Keratinocyte (primary cell): Measurements from ENCODE around the gene SARS2. TPM values are rescaled to one million over a fixed set of nuclear protein-coding genes. Genes with fewer than 3 reads are reported as not detected.

ENCODE experiments used
- DNase-seq: peaks from one replicate; pipeline ENCODE4 v3.0.0-alpha.2; 2011; ENCODE audit warnings: low read depth, missing footprints, low spot score
- FAIRE-seq: peaks from 2 replicates; lab custom pipeline; 2011; peaks lifted over from hg19 to GRCh38; lab: Jason Lieb, UNC
- H2AFZ ChIP-seq: 2 replicates; pipeline ENCODE4 v1.6.0; 2012; ENCODE audit warnings: low read length, control low read depth, inconsistent platforms; ENCODE audit not compliant: control insufficient read depth
- H3K27ac ChIP-seq: 2 replicates; pipeline ENCODE4 v1.5.1; 2011; ENCODE audit warnings: low read length; ENCODE audit not compliant: control insufficient read depth, insufficient read depth
- H3K27me3 ChIP-seq: 3 replicates; pipeline ENCODE4 v1.6.0; 2011; ENCODE audit warnings: low read length; ENCODE audit not compliant: control insufficient read depth, insufficient read depth; ENCODE audit errors: extremely low read depth
- H3K36me3 ChIP-seq, 2 experiments: 2 replicates in 1 of 2; 3 replicates in 1 of 2; pipeline ENCODE4 v1.5.1; 2011; ENCODE audit warnings: low read length in 2 of 2, mild to moderate bottlenecking in 1 of 2; ENCODE audit not compliant: control insufficient read depth in 2 of 2, insufficient read depth in 2 of 2; ENCODE audit errors: extremely low read depth in 1 of 2
- H3K4me1 ChIP-seq: 3 replicates; pipeline ENCODE4 v1.5.1; 2011; ENCODE audit warnings: low read length; ENCODE audit not compliant: control insufficient read depth, insufficient read depth; ENCODE audit errors: extremely low read depth
- H3K4me2 ChIP-seq: 3 replicates; pipeline ENCODE4 v1.6.0; 2011; ENCODE audit warnings: low read depth, low read length; ENCODE audit not compliant: control insufficient read depth, insufficient read depth; ENCODE audit errors: extremely low read depth
- H3K4me3 ChIP-seq, 3 experiments: fragments of 200-600 bp in 1 of 3; sonication (generic) in 1 of 3; 2 replicates in 2 of 3; 3 replicates in 1 of 3; pipeline ENCODE4 v1.5.1; 2011 to 2016; ENCODE audit warnings: low read length in 3 of 3, mild to moderate bottlenecking in 3 of 3, control low read depth in 2 of 3, inconsistent platforms in 1 of 3, low read depth in 1 of 3, mixed read lengths in 1 of 3, mixed run types in 1 of 3, moderate library complexity in 1 of 3; ENCODE audit not compliant: control insufficient read depth in 2 of 3, insufficient read depth in 2 of 3; ENCODE audit errors: extremely low read depth in 1 of 3
- H3K79me2 ChIP-seq: 2 replicates; pipeline ENCODE4 v1.6.0; 2012; ENCODE audit warnings: low read length; ENCODE audit not compliant: control insufficient read depth, insufficient read depth
- H3K9ac ChIP-seq: 3 replicates; pipeline ENCODE4 v1.6.0; 2011; ENCODE audit warnings: low read length; ENCODE audit not compliant: control insufficient read depth, insufficient read depth; ENCODE audit errors: extremely low read depth
- H3K9me1 ChIP-seq: 3 replicates; pipeline ENCODE4 v1.6.0; 2011; ENCODE audit warnings: low read length; ENCODE audit not compliant: control insufficient read depth, insufficient read depth; ENCODE audit errors: extremely low read depth
- H3K9me3 ChIP-seq: 2 replicates; pipeline ENCODE4 v1.5.1; 2012; ENCODE audit warnings: low read depth, low read length; ENCODE audit not compliant: control insufficient read depth
- H4K20me1 ChIP-seq: 3 replicates; pipeline ENCODE4 v1.6.0; 2011; ENCODE audit warnings: low read length; ENCODE audit not compliant: control insufficient read depth, insufficient read depth; ENCODE audit errors: extremely low read depth
- CTCF ChIP-seq, 3 experiments: IDR thresholded peaks in 1 of 3; conservative IDR thresholded peaks in 1 of 3; optimal IDR thresholded peaks in 1 of 3; 2 replicates in 2 of 3; 3 replicates in 1 of 3; pipeline versions ENCODE3 to v1.5.1; 2011; ENCODE audit warnings: low read length in 3 of 3, mild to moderate bottlenecking in 3 of 3, moderate library complexity in 2 of 3, control low read depth in 1 of 3, inconsistent platforms in 1 of 3; ENCODE audit not compliant: insufficient read depth in 2 of 3; ENCODE audit errors: extremely low read depth in 1 of 3
- EZH2 ChIP-seq: IDR thresholded peaks from one replicate; pipeline ENCODE4 v1.6.1; 2012; ENCODE audit warnings: inconsistent platforms, mild to moderate bottlenecking, low read length, moderate library complexity
- dilution Hi-C: fragments of 300-500 bp; cut with MboI; formaldehyde crosslinking; loops from one replicate; pipeline ENCODE4 v1.7.0; 2020; ENCODE audit warnings: low sequenced_read_pairs; ENCODE audit not compliant: extremely low pct_ligation_motif_present
- polyA plus RNA-seq, 5 experiments: library from polyadenylated mRNA; depleted of rRNA in 3 of 5; stranded (reverse) in 3 of 5; stranded (forward) in 1 of 5; unstranded in 1 of 5; fragments of >200 nt; gene quantifications; 1 replicate in 1 of 5; 2 replicates in 3 of 5; 3 replicates in 1 of 5; pipeline versions ENCODE4 v1.2.1 to v1.2.3, GENCODE V29; 2011 to 2012; ENCODE audit warnings: missing spikeins in 2 of 5, low read depth in 1 of 5, low replicate concordance in 1 of 5

Gene SARS2
- polyA plus RNA-seq, 1 donor (not counting 4 experiments of a cell fraction or from before 2014, with no cell fraction given) = 13.9 TPM

GRCh38 chr19:38913958-38914357, 16.6 kb downstream of the SARS2 start:
- Histone ChIP-seq H3K79me2 (no peaks in the 10 kb centered on the region), H3K36me3 (no peaks in the 10 kb centered on the region), H3K4me3 (no peak overlapping the region), H3K4me2 (no peak overlapping the region), H2AFZ (no peak overlapping the region), H3K9ac (no peak overlapping the region), H4K20me1 (no peaks in the 10 kb centered on the region), H3K9me1 (no peaks in the 10 kb centered on the region), H3K27ac (no peak overlapping the region), H3K9me3 (no peaks in the 10 kb centered on the region), H3K4me1 (no peaks in the 10 kb centered on the region), H3K27me3 (no peaks in the 10 kb centered on the region)
- no peak for TF ChIP-seq CTCF (optimal IDR thresholded peaks at IDR 0.05 in 1 of 3, IDR thresholded peaks at IDR 0.05 in 1 of 3, conservative IDR thresholded peaks at IDR 0.05 in 1 of 3; ENCODE audit: extremely low read depth in 1 of 3, insufficient read depth in 2 of 3, low read length in 3 of 3)
- no peak for TF ChIP-seq EZH2
- FAIRE-seq = no peak
- no peak for DNase-seq
- dilution Hi-C loops = no loop called here

- no peak overlapping the region for H3K4me2 ChIP-seq
- dilution Hi-C loops = no loop called here
- no peak overlapping the region for H2AFZ ChIP-seq
- DNase-seq (no peak), FAIRE-seq (no peak)
- H3K9ac ChIP-seq = no peak overlapping the region
- no peaks in the 10 kb centered on the region for H4K20me1 ChIP-seq
- no peaks in the 10 kb centered on the region for H3K79me2 ChIP-seq
- no peaks in the 10 kb centered on the region for H3K36me3 ChIP-seq
- H3K27me3 ChIP-seq = no peaks in the 10 kb centered on the region
- no peaks in the 10 kb centered on the region for H3K4me1 ChIP-seq
- H3K9me3 ChIP-seq = no peaks in the 10 kb centered on the region
- no peak for TF ChIP-seq CTCF (optimal IDR thresholded peaks at IDR 0.05 in 1 of 3, IDR thresholded peaks at IDR 0.05 in 1 of 3, conservative IDR thresholded peaks at IDR 0.05 in 1 of 3; ENCODE audit: extremely low read depth in 1 of 3, insufficient read depth in 2 of 3, low read length in 3 of 3)
- no peak overlapping the region for H3K4me3 ChIP-seq
- H3K9me1 ChIP-seq = no peaks in the 10 kb centered on the region
- no peak overlapping the region for H3K27ac ChIP-seq
Observed at GRCh38 chr19:38912600-38913514, 17.7 kb downstream of the SARS2 start.
